HEK293 (cell line): Measurements from ENCODE around the gene C8G.
A peak's percentile ranks its signal among the peaks of the same experiment; 100 is the strongest.

Experiments used
- CTCF ChIA-PET: fragments of 350-600 bp; formaldehyde crosslinking; extraction: SDS; loops from one replicate; lab custom pipeline; 2021; ENCODE audit warnings: antibody characterized with exemption; lab: Yijun Ruan, JAX
- POLR2A ChIA-PET: fragments of 300-600 bp; formaldehyde crosslinking; extraction: SDS; loops from one replicate; lab custom pipeline; 2020; ENCODE audit warnings: antibody characterized with exemption, inconsistent platforms; lab: Yijun Ruan, JAX
- H3K27ac ChIP-seq: fragments of 200-500 bp; sonication (Bioruptor generic); 2 replicates; pipeline ENCODE4 v1.5.1; 2014; ENCODE audit warnings: low read depth, low read length, control low read depth, inconsistent platforms; ENCODE audit errors: extremely low read depth
- H3K36me3 ChIP-seq, 2 experiments: fragments of 200-500 bp in 1 of 2; sonication (Bioruptor generic) in 1 of 2; 1 replicate in 1 of 2; 2 replicates in 1 of 2; pipeline ENCODE4 v1.5.1; 2014 to 2017; ENCODE audit warnings: inconsistent platforms in 2 of 2, low read length in 2 of 2; ENCODE audit not compliant: control insufficient read depth in 2 of 2, insufficient read depth in 1 of 2
- H3K4me1 ChIP-seq: fragments of 200-500 bp; sonication (Bioruptor generic); 2 replicates; pipeline ENCODE4 v1.5.1; 2014; ENCODE audit warnings: mild to moderate bottlenecking, low read length, inconsistent platforms; ENCODE audit not compliant: control insufficient read depth, insufficient read depth
- H3K4me3 ChIP-seq: 2 replicates; pipeline ENCODE4 v1.5.1; 2011; ENCODE audit warnings: low read depth, mild to moderate bottlenecking, control low read depth, low read length, moderate library complexity
- H3K9me3 ChIP-seq: fragments of 200-500 bp; sonication (Bioruptor generic); 2 replicates; pipeline ENCODE4 v1.5.1; 2014; ENCODE audit warnings: low read depth, low read length, inconsistent platforms; ENCODE audit not compliant: control insufficient read depth, insufficient read depth
- BCL11B ChIP-seq: fragments of 450-650 bp; formaldehyde crosslinking; IDR thresholded peaks from 2 replicates; pipeline ENCODE4 v1.5.1; 2016; ENCODE audit warnings: low read depth, missing biosample characterization, missing genetic modification characterization
- EGR2 ChIP-seq: fragments of 450-650 bp; formaldehyde crosslinking; IDR thresholded peaks from 2 replicates; pipeline ENCODE4 v1.5.1; 2016; ENCODE audit warnings: low read depth, missing biosample characterization, missing genetic modification characterization
- HOXC10 ChIP-seq: sonication (generic); formaldehyde crosslinking; IDR thresholded peaks from 2 replicates; pipeline ENCODE4 v1.8.1; 2023; ENCODE audit warnings: mild to moderate bottlenecking, missing genetic modification reagents
- PRDM1 ChIP-seq: fragments of 450-650 bp; formaldehyde crosslinking; IDR thresholded peaks from 2 replicates; pipeline ENCODE4; 2016; ENCODE audit warnings: missing biosample characterization, missing genetic modification characterization
- SETDB1 ChIP-seq: IDR thresholded peaks from one replicate; pipeline ENCODE4 v1.6.1; 2017; ENCODE audit warnings: mild to moderate bottlenecking, low read length, moderate library complexity, mixed read lengths; ENCODE audit not compliant: insufficient read length
- SP2 ChIP-seq: fragments of 450-650 bp; formaldehyde crosslinking; IDR thresholded peaks from 2 replicates; pipeline ENCODE4 v1.5.1; 2016; ENCODE audit warnings: missing biosample characterization, missing genetic modification characterization
- ZBTB20 ChIP-seq: fragments of 450-650 bp; formaldehyde crosslinking; IDR thresholded peaks from 2 replicates; pipeline ENCODE4 v1.5.1; 2016; ENCODE audit warnings: missing biosample characterization, missing genetic modification characterization
- ZBTB7A ChIP-seq: fragments of 450-650 bp; formaldehyde crosslinking; IDR thresholded peaks from 2 replicates; pipeline ENCODE4 v1.5.1; 2016; ENCODE audit warnings: low read depth, missing biosample characterization, missing genetic modification characterization
- ZEB2 ChIP-seq: fragments of 450-650 bp; formaldehyde crosslinking; IDR thresholded peaks from 2 replicates; pipeline ENCODE4 v1.5.1; 2016; ENCODE audit warnings: missing biosample characterization, missing genetic modification characterization
- ZFHX2 ChIP-seq: fragments of 450-650 bp; formaldehyde crosslinking; conservative IDR thresholded peaks from 2 replicates; pipeline ENCODE4 v1.5.1; 2016; ENCODE audit warnings: missing biosample characterization, missing genetic modification characterization
- ZNF10 ChIP-seq: fragments of 450-650 bp; formaldehyde crosslinking; IDR thresholded peaks from 2 replicates; pipeline ENCODE4 v1.5.1; 2017; ENCODE audit warnings: missing biosample characterization, missing genetic modification characterization
- ZNF140 ChIP-seq: fragments of 450-650 bp; formaldehyde crosslinking; IDR thresholded peaks from 2 replicates; pipeline ENCODE4 v1.5.1; 2016; ENCODE audit warnings: missing biosample characterization, missing genetic modification characterization
- ZNF146 ChIP-seq: fragments of 450-650 bp; formaldehyde crosslinking; IDR thresholded peaks from 2 replicates; pipeline ENCODE4 v1.5.1; 2016; ENCODE audit warnings: missing biosample characterization, missing genetic modification characterization
- ZNF157 ChIP-seq: fragments of 450-650 bp; formaldehyde crosslinking; IDR thresholded peaks from 2 replicates; pipeline ENCODE4 v1.5.1; 2016; ENCODE audit warnings: missing biosample characterization, missing genetic modification characterization
- ZNF2 ChIP-seq: fragments of 450-650 bp; formaldehyde crosslinking; IDR thresholded peaks from 2 replicates; pipeline ENCODE4 v1.5.1; 2016; ENCODE audit warnings: missing biosample characterization, missing genetic modification characterization
- ZNF211 ChIP-seq: fragments of 450-650 bp; formaldehyde crosslinking; IDR thresholded peaks from 2 replicates; pipeline ENCODE4 v1.5.1; 2016; ENCODE audit warnings: low read depth, missing biosample characterization, missing genetic modification characterization
- ZNF366 ChIP-seq: fragments of 450-650 bp; formaldehyde crosslinking; conservative IDR thresholded peaks from 2 replicates; pipeline ENCODE4 v1.5.1; 2016; ENCODE audit warnings: missing biosample characterization, missing genetic modification characterization
- ZNF391 ChIP-seq: fragments of 450-650 bp; formaldehyde crosslinking; IDR thresholded peaks from 2 replicates; pipeline ENCODE4 v1.5.1; 2016; ENCODE audit warnings: low read depth, missing biosample characterization, missing genetic modification characterization, borderline replicate concordance
- ZNF530 ChIP-seq: fragments of 450-650 bp; formaldehyde crosslinking; IDR thresholded peaks from 2 replicates; pipeline ENCODE4 v1.5.1; 2016; ENCODE audit warnings: low read depth, missing biosample characterization, missing genetic modification characterization
- ZNF558 ChIP-seq: fragments of 450-650 bp; formaldehyde crosslinking; IDR thresholded peaks from 2 replicates; pipeline ENCODE4 v1.5.1; 2016; ENCODE audit warnings: missing biosample characterization, missing genetic modification characterization
- ZNF561 ChIP-seq: fragments of 450-650 bp; IDR thresholded peaks from 2 replicates; pipeline ENCODE4 v1.5.1; 2018; ENCODE audit warnings: missing biosample characterization, missing genetic modification characterization, borderline replicate concordance
- ZNF658 ChIP-seq: fragments of 450-650 bp; formaldehyde crosslinking; IDR thresholded peaks from 2 replicates; pipeline ENCODE4; 2016; ENCODE audit warnings: missing biosample characterization, missing genetic modification characterization
- ZNF701 ChIP-seq: fragments of 450-650 bp; formaldehyde crosslinking; IDR thresholded peaks from 2 replicates; pipeline ENCODE4 v1.5.1; 2016; ENCODE audit warnings: missing biosample characterization, missing genetic modification characterization
- TF ChIP-seq, protein P1 (sequence below): fragments of 450-650 bp; formaldehyde crosslinking; IDR thresholded peaks from 2 replicates; pipeline ENCODE4 v1.5.1; 2016; ENCODE audit warnings: missing biosample characterization, missing genetic modification characterization
- TF ChIP-seq, protein P2 (sequence below): fragments of 450-650 bp; formaldehyde crosslinking; IDR thresholded peaks from 2 replicates; pipeline ENCODE4 v1.5.1; 2016; ENCODE audit warnings: missing biosample characterization, missing genetic modification characterization
- TF ChIP-seq, protein P3 (sequence below): fragments of 450-650 bp; formaldehyde crosslinking; IDR thresholded peaks from 2 replicates; pipeline ENCODE4 v1.5.1; 2017; ENCODE audit warnings: missing biosample characterization, missing genetic modification characterization

Gene C8G

DNA sequence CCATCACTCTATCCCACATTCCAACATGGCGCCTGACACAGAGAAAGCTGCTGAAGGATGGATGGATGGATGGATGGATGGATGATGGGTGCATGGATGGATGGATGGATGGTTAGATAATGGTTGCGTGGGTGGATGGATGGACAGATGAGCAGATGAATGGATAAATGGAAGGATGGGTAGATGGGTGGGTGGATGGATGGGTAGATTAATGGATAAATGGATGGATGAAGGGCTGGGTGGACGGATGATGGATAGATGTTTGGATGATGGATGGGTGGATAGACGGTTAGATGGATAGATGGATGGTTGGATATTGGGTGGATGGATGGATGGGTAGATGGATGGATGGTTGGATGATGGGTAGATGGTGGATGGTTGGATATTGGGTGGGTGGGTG lies 11.6 kb downstream of the C8G start (continued):
- TF ChIP-seq, protein P1, sequence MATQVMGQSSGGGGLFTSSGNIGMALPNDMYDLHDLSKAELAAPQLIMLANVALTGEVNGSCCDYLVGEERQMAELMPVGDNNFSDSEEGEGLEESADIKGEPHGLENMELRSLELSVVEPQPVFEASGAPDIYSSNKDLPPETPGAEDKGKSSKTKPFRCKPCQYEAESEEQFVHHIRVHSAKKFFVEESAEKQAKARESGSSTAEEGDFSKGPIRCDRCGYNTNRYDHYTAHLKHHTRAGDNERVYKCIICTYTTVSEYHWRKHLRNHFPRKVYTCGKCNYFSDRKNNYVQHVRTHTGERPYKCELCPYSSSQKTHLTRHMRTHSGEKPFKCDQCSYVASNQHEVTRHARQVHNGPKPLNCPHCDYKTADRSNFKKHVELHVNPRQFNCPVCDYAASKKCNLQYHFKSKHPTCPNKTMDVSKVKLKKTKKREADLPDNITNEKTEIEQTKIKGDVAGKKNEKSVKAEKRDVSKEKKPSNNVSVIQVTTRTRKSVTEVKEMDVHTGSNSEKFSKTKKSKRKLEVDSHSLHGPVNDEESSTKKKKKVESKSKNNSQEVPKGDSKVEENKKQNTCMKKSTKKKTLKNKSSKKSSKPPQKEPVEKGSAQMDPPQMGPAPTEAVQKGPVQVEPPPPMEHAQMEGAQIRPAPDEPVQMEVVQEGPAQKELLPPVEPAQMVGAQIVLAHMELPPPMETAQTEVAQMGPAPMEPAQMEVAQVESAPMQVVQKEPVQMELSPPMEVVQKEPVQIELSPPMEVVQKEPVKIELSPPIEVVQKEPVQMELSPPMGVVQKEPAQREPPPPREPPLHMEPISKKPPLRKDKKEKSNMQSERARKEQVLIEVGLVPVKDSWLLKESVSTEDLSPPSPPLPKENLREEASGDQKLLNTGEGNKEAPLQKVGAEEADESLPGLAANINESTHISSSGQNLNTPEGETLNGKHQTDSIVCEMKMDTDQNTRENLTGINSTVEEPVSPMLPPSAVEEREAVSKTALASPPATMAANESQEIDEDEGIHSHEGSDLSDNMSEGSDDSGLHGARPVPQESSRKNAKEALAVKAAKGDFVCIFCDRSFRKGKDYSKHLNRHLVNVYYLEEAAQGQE (tag by site-specific recombination): no peak
- TF ChIP-seq ZNF558 (tag by site-specific recombination) (no peak), ZNF658 (tag by site-specific recombination) (no peak), ZNF140 (tag by site-specific recombination) (no peak), ZNF366 (tag by site-specific recombination) (peak; percentile 99), ZBTB7A (tag by site-specific recombination) (no peak), BCL11B (no peak), HOXC10 (CRISPR knock-in tag) (no peak), ZNF146 (no peak), ZNF211 (no peak), ZNF2 (tag by site-specific recombination) (no peak), SETDB1 (no peak), ZNF701 (tag by site-specific recombination) (no peak), ZBTB20 (no peak), ZEB2 (no peak), ZNF10 (tag by site-specific recombination) (no peak), ZNF157 (tag by site-specific recombination) (no peak), PRDM1 (tag by site-specific recombination) (no peak), ZNF530 (no peak)
- TF ChIP-seq, protein P2, sequence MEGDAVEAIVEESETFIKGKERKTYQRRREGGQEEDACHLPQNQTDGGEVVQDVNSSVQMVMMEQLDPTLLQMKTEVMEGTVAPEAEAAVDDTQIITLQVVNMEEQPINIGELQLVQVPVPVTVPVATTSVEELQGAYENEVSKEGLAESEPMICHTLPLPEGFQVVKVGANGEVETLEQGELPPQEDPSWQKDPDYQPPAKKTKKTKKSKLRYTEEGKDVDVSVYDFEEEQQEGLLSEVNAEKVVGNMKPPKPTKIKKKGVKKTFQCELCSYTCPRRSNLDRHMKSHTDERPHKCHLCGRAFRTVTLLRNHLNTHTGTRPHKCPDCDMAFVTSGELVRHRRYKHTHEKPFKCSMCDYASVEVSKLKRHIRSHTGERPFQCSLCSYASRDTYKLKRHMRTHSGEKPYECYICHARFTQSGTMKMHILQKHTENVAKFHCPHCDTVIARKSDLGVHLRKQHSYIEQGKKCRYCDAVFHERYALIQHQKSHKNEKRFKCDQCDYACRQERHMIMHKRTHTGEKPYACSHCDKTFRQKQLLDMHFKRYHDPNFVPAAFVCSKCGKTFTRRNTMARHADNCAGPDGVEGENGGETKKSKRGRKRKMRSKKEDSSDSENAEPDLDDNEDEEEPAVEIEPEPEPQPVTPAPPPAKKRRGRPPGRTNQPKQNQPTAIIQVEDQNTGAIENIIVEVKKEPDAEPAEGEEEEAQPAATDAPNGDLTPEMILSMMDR (tag by site-specific recombination): no peak
- TF ChIP-seq, protein P3, sequence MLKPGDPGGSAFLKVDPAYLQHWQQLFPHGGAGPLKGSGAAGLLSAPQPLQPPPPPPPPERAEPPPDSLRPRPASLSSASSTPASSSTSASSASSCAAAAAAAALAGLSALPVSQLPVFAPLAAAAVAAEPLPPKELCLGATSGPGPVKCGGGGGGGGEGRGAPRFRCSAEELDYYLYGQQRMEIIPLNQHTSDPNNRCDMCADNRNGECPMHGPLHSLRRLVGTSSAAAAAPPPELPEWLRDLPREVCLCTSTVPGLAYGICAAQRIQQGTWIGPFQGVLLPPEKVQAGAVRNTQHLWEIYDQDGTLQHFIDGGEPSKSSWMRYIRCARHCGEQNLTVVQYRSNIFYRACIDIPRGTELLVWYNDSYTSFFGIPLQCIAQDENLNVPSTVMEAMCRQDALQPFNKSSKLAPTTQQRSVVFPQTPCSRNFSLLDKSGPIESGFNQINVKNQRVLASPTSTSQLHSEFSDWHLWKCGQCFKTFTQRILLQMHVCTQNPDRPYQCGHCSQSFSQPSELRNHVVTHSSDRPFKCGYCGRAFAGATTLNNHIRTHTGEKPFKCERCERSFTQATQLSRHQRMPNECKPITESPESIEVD (tag by site-specific recombination): no peak

DNA sequence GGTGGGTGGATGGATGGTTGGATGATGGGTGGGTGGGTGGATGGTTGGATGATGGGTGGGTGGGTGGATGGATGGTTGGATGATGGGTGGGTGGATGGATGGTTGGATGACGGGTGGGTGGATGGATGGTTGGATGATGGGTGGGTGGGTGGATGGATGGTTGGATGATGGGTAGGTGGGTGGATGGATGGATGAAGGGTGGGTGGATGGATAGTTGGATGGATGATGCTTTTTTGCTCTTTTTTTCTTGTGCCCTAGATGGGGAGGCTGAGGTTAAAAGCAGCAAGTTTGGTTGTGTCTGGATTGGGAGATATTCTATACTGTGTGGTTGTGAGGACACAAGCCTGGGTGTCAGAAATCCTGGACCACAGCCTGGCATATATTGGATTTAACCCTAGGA lies 12.4 kb downstream of the C8G start:
- no peak overlapping the region for H3K27ac ChIP-seq
- no peaks in the 10 kb centered on the region for H3K9me3 ChIP-seq
- H3K4me3 ChIP-seq: no peak overlapping the region
- TF ChIP-seq SP2 (tag by site-specific recombination) (0 out of 2 replicates have a peak, but pooled peaks have one; percentile 10), ZNF561 (tag by site-specific recombination) (no peak), EGR2 (peak; percentile 82), ZNF391 (tag by site-specific recombination) (no peak), ZFHX2 (tag by site-specific recombination) (peak; percentile 69)
- ChIA-PET CTCF (no interaction called here), POLR2A (no interaction called here)
- H3K36me3 ChIP-seq: no peaks in the 10 kb centered on the region
- no peaks in the 10 kb centered on the region for H3K4me1 ChIP-seq
